ENCODE measurements around the gene FUZ. TPM values are rescaled to one million over a fixed set of nuclear protein-coding genes. Genes with fewer than 3 reads are reported as not detected.

The FUZ gene
- polyA plus RNA-seq, 1 donor from 2014 or later, result 35.4 TPM

- Histone ChIP-seq H3K9me3 (ENCODE audit: low read length) (no peaks in the 10 kb centered on the region), H3K27me3 (ENCODE audit: insufficient read depth, low read depth, low read length) (no peaks in the 10 kb centered on the region), H3K9me2 (ENCODE audit: insufficient read depth, low read length) (no peaks in the 10 kb centered on the region), H3K4me3 (ENCODE audit: low read length) (no peak overlapping the region), H2AFZ (ENCODE audit: low read depth, low read length) (no peak overlapping the region), H3K79me2 (replicated peaks; ENCODE audit: insufficient read depth, low read length) (no peaks in the 10 kb centered on the region), H3K27ac (ENCODE audit: low read length) (no peak overlapping the region), H3F3A (ENCODE audit: insufficient read depth, low read length, poor library complexity, severe bottlenecking) (no peaks in the 10 kb centered on the region), H4K20me1 (ENCODE audit: insufficient read depth) (no peaks in the 10 kb centered on the region), H3K9ac (ENCODE audit: low read length) (no peak overlapping the region), H3K36me3 (ENCODE audit: insufficient read depth, low read length) (no peaks in the 10 kb centered on the region), H3K4me2 (ENCODE audit: low read length) (no peak overlapping the region)
- TF ChIP-seq EP300 (conservative IDR thresholded peaks at IDR 0.05; ENCODE audit: poor library complexity, severe bottlenecking), result no peak
- no peak for TF ChIP-seq RAD21 (conservative IDR thresholded peaks at IDR 0.05)
- TF ChIP-seq REST (IDR thresholded peaks at IDR 0.05; ENCODE audit: borderline replicate concordance), result no peak
- TF ChIP-seq CTCF (IDR thresholded peaks at IDR 0.05; ENCODE audit: poor library complexity, severe bottlenecking), result no peak
- TF ChIP-seq POLR2AphosphoS5 (IDR thresholded peaks at IDR 0.05), result no peak
- no peak for TF ChIP-seq TAF1 (IDR thresholded peaks at IDR 0.05; ENCODE audit: low read depth)
- no peak for TF ChIP-seq EZH2 (IDR thresholded peaks at IDR 0.05; ENCODE audit: borderline replicate concordance, insufficient read depth, low read length, poor library complexity, severe bottlenecking)
- TF ChIP-seq SMC3 (conservative IDR thresholded peaks at IDR 0.05; ENCODE audit: poor library complexity), result no peak
- no peak for TF ChIP-seq MXI1 (conservative IDR thresholded peaks at IDR 0.05; ENCODE audit: poor library complexity, severe bottlenecking)
These were observed 17.5 kb downstream of the FUZ start for GRCh38 chr19:49795615-49796014.

- H3K9me3 ChIP-seq (ENCODE audit: low read length), result no peaks in the 10 kb centered on the region
- H3K9me2 ChIP-seq (ENCODE audit: insufficient read depth, low read length), result no peaks in the 10 kb centered on the region
- H3F3A ChIP-seq (ENCODE audit: insufficient read depth, low read length, poor library complexity, severe bottlenecking), result no peaks in the 10 kb centered on the region
- no peaks in the 10 kb centered on the region for H3K36me3 ChIP-seq (ENCODE audit: insufficient read depth, low read length)
- no peak overlapping the region for H3K4me2 ChIP-seq (ENCODE audit: low read length)
- H3K79me2 ChIP-seq (replicated peaks; ENCODE audit: insufficient read depth, low read length), result no peaks in the 10 kb centered on the region
- no peaks in the 10 kb centered on the region for H4K20me1 ChIP-seq (ENCODE audit: insufficient read depth)
- H2AFZ ChIP-seq (ENCODE audit: low read depth, low read length), result no peak overlapping the region
- no peak overlapping the region for H3K4me3 ChIP-seq (ENCODE audit: low read length)
- no peaks in the 10 kb centered on the region for H3K27me3 ChIP-seq (ENCODE audit: insufficient read depth, low read depth, low read length)
- H3K9ac ChIP-seq (ENCODE audit: low read length), result no peak overlapping the region
- TF ChIP-seq MXI1 (conservative IDR thresholded peaks at IDR 0.05; ENCODE audit: poor library complexity, severe bottlenecking) (no peak), REST (IDR thresholded peaks at IDR 0.05; ENCODE audit: borderline replicate concordance) (no peak), CTCF (IDR thresholded peaks at IDR 0.05; ENCODE audit: poor library complexity, severe bottlenecking) (no peak), EZH2 (IDR thresholded peaks at IDR 0.05; ENCODE audit: borderline replicate concordance, insufficient read depth, low read length, poor library complexity, severe bottlenecking) (no peak), TAF1 (IDR thresholded peaks at IDR 0.05; ENCODE audit: low read depth) (no peak), EP300 (conservative IDR thresholded peaks at IDR 0.05; ENCODE audit: poor library complexity, severe bottlenecking) (no peak), SMC3 (conservative IDR thresholded peaks at IDR 0.05; ENCODE audit: poor library complexity) (no peak), RAD21 (conservative IDR thresholded peaks at IDR 0.05) (no peak), POLR2AphosphoS5 (IDR thresholded peaks at IDR 0.05) (no peak)
- no peak overlapping the region for H3K27ac ChIP-seq (ENCODE audit: low read length)
These were observed 19.6 kb downstream of the FUZ start for GRCh38 chr19:49793561-49793840.

Data from neural cell (in vitro differentiated cells).